LNCaP clone FGC (cell line): ENCODE data around the gene SGMS1.
"Not testable (repeated sequence)": the region's sequence is repeated elsewhere in the genome, so short reads cannot be mapped to it uniquely, and the experiment has no call there.

Experiments used
- DNase-seq: peaks from one replicate; pipeline ENCODE4 v3.0.0-alpha.2; 2011; ENCODE audit warnings: low read depth
- H3K4me3 ChIP-seq: 2 replicates; pipeline ENCODE4 v1.5.1; 2011; ENCODE audit warnings: mild to moderate bottlenecking, low read depth, low read length, control low read depth
- TF ChIP-seq, protein P1 (sequence below): IDR thresholded peaks from 2 replicates; pipeline ENCODE4 v1.5.1; 2012; ENCODE audit warnings: mild to moderate bottlenecking; ENCODE audit not compliant: control insufficient read depth, insufficient read depth; ENCODE audit errors: extremely low read depth

Gene SGMS1

DNA sequence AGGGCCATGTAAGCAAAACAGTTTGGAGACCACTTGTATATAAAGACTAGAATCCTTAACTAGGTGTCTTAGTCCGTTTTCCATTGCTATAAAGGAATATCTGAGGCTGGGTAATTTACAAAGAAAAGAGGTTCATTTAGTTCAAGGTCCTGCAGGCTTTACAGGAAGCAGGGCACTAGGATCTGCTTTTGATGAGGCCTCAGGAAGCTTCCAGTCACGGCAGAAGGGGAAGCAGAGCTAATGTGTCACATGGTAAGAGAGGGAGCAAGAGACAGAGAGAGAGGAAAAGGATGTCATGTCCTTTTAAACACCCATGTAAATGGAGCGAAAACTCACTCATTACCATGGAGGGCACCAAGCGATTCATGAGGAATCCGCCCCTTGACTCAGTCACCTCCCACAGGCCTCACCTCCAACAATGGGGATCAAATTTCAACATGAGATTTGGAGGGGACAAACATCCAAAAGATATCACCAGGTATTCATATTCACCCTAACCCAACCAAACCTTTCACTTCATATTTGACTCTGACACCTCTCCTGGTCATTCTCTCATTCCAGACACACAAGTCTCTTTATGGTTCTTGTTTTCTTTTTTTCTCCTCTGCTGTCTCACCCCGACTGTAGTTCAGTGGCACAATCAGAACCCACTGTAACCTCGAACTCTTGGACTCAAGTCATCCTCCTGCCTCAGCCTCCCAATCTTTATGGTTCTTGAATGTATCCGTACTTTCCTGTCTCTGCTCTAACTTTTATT, 342.4 kb downstream of the SGMS1 start:
- H3K4me3 ChIP-seq: no peak overlapping the region
- TF ChIP-seq, protein P1, sequence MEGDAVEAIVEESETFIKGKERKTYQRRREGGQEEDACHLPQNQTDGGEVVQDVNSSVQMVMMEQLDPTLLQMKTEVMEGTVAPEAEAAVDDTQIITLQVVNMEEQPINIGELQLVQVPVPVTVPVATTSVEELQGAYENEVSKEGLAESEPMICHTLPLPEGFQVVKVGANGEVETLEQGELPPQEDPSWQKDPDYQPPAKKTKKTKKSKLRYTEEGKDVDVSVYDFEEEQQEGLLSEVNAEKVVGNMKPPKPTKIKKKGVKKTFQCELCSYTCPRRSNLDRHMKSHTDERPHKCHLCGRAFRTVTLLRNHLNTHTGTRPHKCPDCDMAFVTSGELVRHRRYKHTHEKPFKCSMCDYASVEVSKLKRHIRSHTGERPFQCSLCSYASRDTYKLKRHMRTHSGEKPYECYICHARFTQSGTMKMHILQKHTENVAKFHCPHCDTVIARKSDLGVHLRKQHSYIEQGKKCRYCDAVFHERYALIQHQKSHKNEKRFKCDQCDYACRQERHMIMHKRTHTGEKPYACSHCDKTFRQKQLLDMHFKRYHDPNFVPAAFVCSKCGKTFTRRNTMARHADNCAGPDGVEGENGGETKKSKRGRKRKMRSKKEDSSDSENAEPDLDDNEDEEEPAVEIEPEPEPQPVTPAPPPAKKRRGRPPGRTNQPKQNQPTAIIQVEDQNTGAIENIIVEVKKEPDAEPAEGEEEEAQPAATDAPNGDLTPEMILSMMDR: no peak
- DNase-seq: no peak

DNA sequence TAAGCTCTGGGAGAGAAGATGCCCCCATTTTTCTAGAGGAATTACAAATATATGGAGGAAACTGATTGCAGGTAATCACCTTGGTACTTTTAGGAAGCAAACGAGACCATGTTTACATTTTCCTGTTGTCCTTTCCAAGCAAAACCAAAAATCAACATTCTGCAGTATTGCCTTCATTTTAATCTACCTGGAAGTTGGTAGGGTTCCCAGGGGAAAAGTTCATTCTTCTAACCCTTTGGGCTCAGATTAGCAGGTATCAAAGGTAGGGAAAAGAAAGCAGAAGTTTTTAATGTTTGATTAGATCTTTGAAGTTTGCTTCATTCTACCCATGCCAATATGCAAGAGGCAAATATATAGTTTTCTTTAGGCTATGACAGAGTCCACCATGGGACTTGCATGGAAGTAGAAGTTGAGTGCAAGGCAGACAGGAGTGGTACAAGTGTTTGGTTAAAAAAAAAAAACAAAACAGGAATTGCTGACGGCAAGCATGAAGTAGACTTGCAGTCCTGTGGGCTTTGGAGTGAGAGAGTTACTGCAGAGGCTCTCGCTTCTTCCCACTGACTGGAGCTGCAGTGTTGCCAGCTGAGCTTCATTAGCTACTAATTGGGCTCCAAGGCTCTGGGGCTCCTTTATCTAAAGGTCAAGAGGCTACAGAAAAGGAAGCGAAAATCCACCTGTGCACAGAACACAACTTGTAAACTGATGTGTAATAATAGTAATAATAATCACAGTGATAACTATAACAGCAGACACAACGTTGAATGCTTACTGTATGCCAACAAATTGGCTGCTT, 343.5 kb downstream of the SGMS1 start:
- no peak overlapping the region for H3K4me3 ChIP-seq
- TF ChIP-seq, protein P1: no peak
- DNase-seq: no peak

DNA sequence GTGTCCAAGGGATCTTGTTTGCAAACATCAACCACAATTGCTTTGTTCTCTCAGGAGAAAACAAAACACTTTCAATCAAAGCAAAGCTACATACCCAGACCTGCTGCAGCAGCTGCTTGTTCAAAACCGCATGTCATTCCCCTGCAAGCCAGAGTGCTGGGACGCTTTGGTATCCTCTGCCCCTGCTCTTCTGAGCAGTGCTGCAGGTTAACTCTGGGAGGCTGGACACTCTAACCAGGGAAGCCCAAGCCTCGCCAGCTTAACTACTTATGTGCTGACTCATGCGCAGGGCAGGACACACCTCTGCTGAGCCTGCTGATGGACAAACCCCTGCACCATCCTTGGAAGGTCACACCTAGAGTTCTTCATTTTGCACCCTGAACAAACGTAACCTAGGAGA, 344.3 kb downstream of the SGMS1 start:
- TF ChIP-seq, protein P1: no peak
- no peak for DNase-seq

DNA sequence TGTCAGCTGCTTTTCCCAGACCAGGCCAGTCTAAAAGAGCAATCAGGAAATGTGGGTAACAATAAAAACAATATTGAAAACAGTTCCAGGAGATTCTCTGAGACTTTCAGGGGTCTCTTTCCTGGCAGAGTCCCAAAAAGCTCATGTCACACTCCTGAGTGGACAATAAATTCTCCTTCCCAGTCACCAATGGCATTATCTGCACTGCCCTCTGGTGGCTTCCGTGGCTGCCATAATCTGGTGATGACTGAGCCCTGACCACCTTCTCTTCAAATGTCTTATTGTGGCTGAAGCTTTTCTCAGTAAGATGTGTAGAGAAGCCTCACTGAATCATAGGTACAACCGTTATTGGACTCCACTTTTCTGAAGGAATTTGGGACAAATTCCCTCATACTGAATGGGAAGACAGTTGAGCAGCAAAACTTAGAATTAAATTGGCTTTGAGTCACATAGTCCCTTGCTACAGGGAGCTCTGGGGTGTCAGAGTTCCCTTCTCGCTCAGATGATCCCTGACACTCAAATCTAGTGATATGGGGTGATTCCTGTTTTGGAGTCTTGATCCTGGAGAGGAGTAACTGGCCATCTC, 348.0 kb downstream of the SGMS1 start:
- DNase-seq: no peak
- TF ChIP-seq, protein P1: peak; percentile 70
- H3K4me3 ChIP-seq: no peak overlapping the region

More for the DNA sequence above, 344.3 kb downstream of the SGMS1 start:
- H3K4me3 ChIP-seq: no peak overlapping the region

DNA sequence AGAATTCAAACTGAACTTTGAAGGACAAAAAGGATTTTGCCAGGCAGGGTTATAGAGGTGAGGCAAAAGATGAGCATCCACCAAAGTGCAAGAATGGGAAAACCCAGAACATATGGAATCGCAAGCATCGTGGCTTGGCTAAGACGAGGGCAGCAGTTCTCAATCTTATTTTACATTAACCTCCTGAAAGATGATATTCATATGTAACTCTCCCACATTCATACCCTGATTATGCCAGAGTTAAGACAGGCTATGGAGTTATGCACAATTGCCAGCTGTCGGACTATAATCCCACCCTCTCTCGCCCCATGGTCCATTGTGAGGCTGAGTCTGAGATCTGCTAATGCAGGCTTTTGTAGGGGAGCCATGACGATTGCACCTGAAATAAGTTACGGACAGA, 351.2 kb downstream of the SGMS1 start:
- no peak for DNase-seq
- TF ChIP-seq, protein P1: no peak
- no peak overlapping the region for H3K4me3 ChIP-seq

DNA sequence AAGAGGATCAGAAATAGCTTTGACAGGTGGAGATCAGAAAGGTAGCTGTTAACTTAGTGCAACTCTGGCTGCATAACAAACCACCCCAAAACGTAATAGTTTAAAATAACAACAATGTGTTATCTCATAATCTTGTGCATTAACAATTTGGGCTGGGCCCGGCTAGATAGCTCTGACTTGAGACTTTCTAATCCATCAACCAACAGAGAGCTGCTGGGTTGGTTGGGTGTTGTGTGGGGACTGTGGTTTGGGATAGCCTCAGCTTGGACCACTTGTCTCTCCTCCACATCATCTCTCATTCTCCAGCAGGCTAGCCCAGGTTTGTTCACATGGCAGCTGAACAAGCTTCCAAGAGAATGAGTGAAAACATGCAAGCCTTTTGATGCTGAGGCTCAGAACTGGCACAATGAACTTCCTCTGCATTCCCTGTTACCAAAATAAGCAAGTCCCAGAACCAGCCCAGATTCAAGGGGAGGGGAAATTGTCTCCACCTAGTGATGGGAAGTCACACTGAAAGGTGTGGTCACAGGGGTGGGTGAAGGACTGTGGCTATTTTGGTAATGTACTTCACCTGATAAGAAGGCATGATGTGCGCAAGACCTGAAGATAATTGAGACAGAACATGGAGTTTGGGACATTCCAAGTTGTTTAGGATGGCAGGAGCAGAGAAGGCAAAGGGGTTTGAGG, 352.0 kb downstream of the SGMS1 start:
- no peak for DNase-seq

DNA sequence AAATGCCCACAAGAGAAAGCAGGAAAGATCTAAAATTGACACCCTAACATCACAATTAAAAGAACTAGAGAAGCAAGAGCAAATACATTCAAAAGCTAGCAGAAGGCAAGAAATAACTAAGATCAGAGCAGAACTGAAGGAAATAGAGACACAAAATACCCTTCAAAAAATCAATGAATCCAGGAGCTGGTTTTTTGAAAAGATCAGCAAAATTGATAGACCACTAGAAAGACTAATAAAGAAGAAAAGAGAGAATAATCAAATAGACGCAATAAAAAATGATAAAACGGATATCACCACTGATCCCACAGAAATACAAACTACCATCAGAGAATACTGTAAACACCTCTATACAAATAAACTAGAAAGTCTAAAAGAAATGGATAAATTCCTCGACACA, 355.9 kb downstream of the SGMS1 start:
- H3K4me3 ChIP-seq, DNase-seq: not testable (repeated sequence)

More for the DNA sequence above, 352.0 kb downstream of the SGMS1 start:
- no peak overlapping the region for H3K4me3 ChIP-seq
- TF ChIP-seq, protein P1: no peak

DNA sequence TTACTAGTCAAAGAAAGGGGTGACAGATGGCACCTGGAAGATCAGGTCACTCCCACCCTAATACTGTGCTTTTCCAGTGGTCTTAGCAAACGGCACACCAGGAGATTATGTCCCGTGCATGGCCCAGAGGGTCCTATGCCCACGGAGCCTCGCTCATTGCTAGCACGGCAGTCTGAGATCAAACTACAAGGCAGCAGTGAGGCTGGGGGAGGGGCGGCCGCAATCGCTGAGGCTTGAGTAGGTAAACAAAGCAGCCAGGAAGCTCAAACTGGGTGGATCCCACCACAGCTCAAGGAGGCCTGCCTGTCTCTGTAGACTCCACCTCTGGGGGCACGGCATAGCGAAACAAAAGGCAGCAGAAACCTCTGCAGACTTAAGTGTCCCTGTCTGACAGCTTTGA, 361.1 kb downstream of the SGMS1 start:
- DNase-seq, H3K4me3 ChIP-seq: not testable (repeated sequence)
